ENCODE measurements around the gene ETV1. TPM values are rescaled to one million over a fixed set of nuclear protein-coding genes. Genes with fewer than 3 reads are reported as not detected.

Gene ETV1
- total and polyA plus RNA-seq, 2 experiments from 2014 or later, result 5.9 to 8.4 TPM

- H4K20me1 ChIP-seq (ENCODE audit: insufficient read depth, poor library complexity, severe bottlenecking), result no peaks in the 10 kb centered on the region
- no peaks in the 10 kb centered on the region for H3K27me3 ChIP-seq
- DNase-seq (ENCODE audit: low spot score), result no peak
- no peaks in the 10 kb centered on the region for H3K9me3 ChIP-seq (ENCODE audit: low read depth)
- H3K79me2 ChIP-seq, result no peaks in the 10 kb centered on the region
- no peaks in the 10 kb centered on the region for H3K9me2 ChIP-seq (replicated peaks; ENCODE audit: insufficient read depth)
- H3K4me3 ChIP-seq, result no peak overlapping the region
- TF ChIP-seq EZH2 (IDR thresholded peaks at IDR 0.05; ENCODE audit: borderline replicate concordance), result no peak
- TF ChIP-seq CTCF (IDR thresholded peaks at IDR 0.05; ENCODE audit: poor library complexity), result no peak
- no peak for TF ChIP-seq EZH2phosphoT487 (IDR thresholded peaks at IDR 0.05; ENCODE audit: low read depth, severe bottlenecking, unreplicated experiment)
- 72% methylated on average over 4 of the region's 4 CpGs for WGBS (ENCODE audit: low lambda C conversion rate, missing lambda C conversion rate)
- H3K4me2 ChIP-seq, result no peak overlapping the region
- H2AFZ ChIP-seq, result no peak overlapping the region
- H3K27ac ChIP-seq, result no peak overlapping the region
- no peaks in the 10 kb centered on the region for H3K4me1 ChIP-seq (ENCODE audit: insufficient read depth)
- H3K36me3 ChIP-seq (replicated peaks; ENCODE audit: insufficient read depth, low read depth), result no peaks in the 10 kb centered on the region
Observed at GRCh38 chr7:14023342-14023741, 33.9 kb upstream of the ETV1 start.

- TF ChIP-seq CTCF (IDR thresholded peaks at IDR 0.05; ENCODE audit: poor library complexity), result no peak
- no peak for TF ChIP-seq EZH2 (IDR thresholded peaks at IDR 0.05; ENCODE audit: borderline replicate concordance)
- TF ChIP-seq EZH2phosphoT487 (IDR thresholded peaks at IDR 0.05; ENCODE audit: low read depth, severe bottlenecking, unreplicated experiment), result no peak
- no peak for DNase-seq (ENCODE audit: low spot score)
- no peaks in the 10 kb centered on the region for H4K20me1 ChIP-seq (ENCODE audit: insufficient read depth, poor library complexity, severe bottlenecking)
- no peak overlapping the region for H3K27ac ChIP-seq
- H3K4me2 ChIP-seq, result no peak overlapping the region
- no peaks in the 10 kb centered on the region for H3K4me1 ChIP-seq (ENCODE audit: insufficient read depth)
- H3K79me2 ChIP-seq, result no peaks in the 10 kb centered on the region
- no peaks in the 10 kb centered on the region for H3K9me2 ChIP-seq (replicated peaks; ENCODE audit: insufficient read depth)
- H3K27me3 ChIP-seq, result no peaks in the 10 kb centered on the region
- H3K9me3 ChIP-seq (ENCODE audit: low read depth), result no peaks in the 10 kb centered on the region
- H3K36me3 ChIP-seq (replicated peaks; ENCODE audit: insufficient read depth, low read depth), result no peaks in the 10 kb centered on the region
- WGBS (ENCODE audit: low lambda C conversion rate, missing lambda C conversion rate), result 90% methylated on average over 3 of the region's 3 CpGs
- no peak overlapping the region for H2AFZ ChIP-seq
- H3K4me3 ChIP-seq, result no peak overlapping the region
Observed at GRCh38 chr7:14021069-14021468, 31.6 kb upstream of the ETV1 start.

GRCh38 chr7:14020339-14020900, 31.0 kb upstream of the ETV1 start:
- Histone ChIP-seq H3K4me1 (ENCODE audit: insufficient read depth) (no peaks in the 10 kb centered on the region), H3K27me3 (no peaks in the 10 kb centered on the region), H3K4me3 (no peak overlapping the region), H3K36me3 (replicated peaks; ENCODE audit: insufficient read depth, low read depth) (no peaks in the 10 kb centered on the region), H3K27ac (no peak overlapping the region), H3K9me3 (ENCODE audit: low read depth) (no peaks in the 10 kb centered on the region), H3K4me2 (no peak overlapping the region), H3K79me2 (no peaks in the 10 kb centered on the region), H4K20me1 (ENCODE audit: insufficient read depth, poor library complexity, severe bottlenecking) (no peaks in the 10 kb centered on the region), H2AFZ (no peak overlapping the region), H3K9me2 (replicated peaks; ENCODE audit: insufficient read depth) (no peaks in the 10 kb centered on the region)
- DNase-seq (ENCODE audit: low spot score), result no peak
- TF ChIP-seq EZH2 (IDR thresholded peaks at IDR 0.05; ENCODE audit: borderline replicate concordance), result no peak
- TF ChIP-seq EZH2phosphoT487 (IDR thresholded peaks at IDR 0.05; ENCODE audit: low read depth, severe bottlenecking, unreplicated experiment), result no peak
- no peak for TF ChIP-seq CTCF (IDR thresholded peaks at IDR 0.05; ENCODE audit: poor library complexity)
- WGBS (ENCODE audit: low lambda C conversion rate, missing lambda C conversion rate), result 74% methylated on average over 2 of the region's 2 CpGs

Data from hepatocyte (in vitro differentiated cells).